DOHH2 (cell line): ENCODE results near the gene BPHL.
"Not testable (repeated sequence)": the region's sequence is repeated elsewhere in the genome, so short reads cannot be mapped to it uniquely, and the experiment has no call there.

Source experiments
- H3F3A ChIP-seq: fragments of 200-600 bp; sonication (generic), shearing (Covaris generic); 2 replicates; pipeline ENCODE4 v1.6.0; 2016; ENCODE audit warnings: antibody characterized with exemption, mild to moderate bottlenecking; ENCODE audit not compliant: control insufficient read depth, insufficient read depth
- H3K27ac ChIP-seq: fragments of 200-600 bp; sonication (generic); 2 replicates; pipeline ENCODE4 v1.5.1; 2014; ENCODE audit warnings: low read depth, mild to moderate bottlenecking, low read length, moderate library complexity
- H3K27me3 ChIP-seq: fragments of 200-600 bp; sonication (generic); 2 replicates; pipeline ENCODE4 v1.6.1; 2014; ENCODE audit warnings: mild to moderate bottlenecking, low read length, mixed read lengths; ENCODE audit not compliant: control insufficient read depth
- H3K36me3 ChIP-seq: fragments of 200-600 bp; sonication (generic); 2 replicates; pipeline ENCODE4 v1.6.1; 2014; ENCODE audit warnings: mild to moderate bottlenecking, low read length, moderate library complexity, mixed read lengths; ENCODE audit not compliant: control insufficient read depth
- H3K4me1 ChIP-seq: fragments of 200-600 bp; sonication (generic); 2 replicates; pipeline ENCODE4 v1.6.1; 2014; ENCODE audit warnings: mild to moderate bottlenecking, low read length, mixed read lengths; ENCODE audit not compliant: control insufficient read depth
- H3K4me2 ChIP-seq: fragments of 200-600 bp; sonication (generic); 2 replicates; pipeline ENCODE4 v1.6.0; 2014; ENCODE audit warnings: mild to moderate bottlenecking, low read length, moderate library complexity
- H3K4me3 ChIP-seq: fragments of 200-600 bp; sonication (generic); 2 replicates; pipeline ENCODE4 v1.5.1; 2014; ENCODE audit warnings: mild to moderate bottlenecking, low read length, mixed read lengths
- H3K79me2 ChIP-seq: fragments of 200-600 bp; sonication (generic); 2 replicates; pipeline ENCODE4 v1.6.1; 2014; ENCODE audit warnings: mild to moderate bottlenecking, low read length, mixed read lengths; ENCODE audit not compliant: control insufficient read depth
- H3K9me2 ChIP-seq: fragments of 200-600 bp; sonication (generic); replicated peaks from 2 replicates; pipeline ENCODE4 v1.6.1; 2014; ENCODE audit warnings: mild to moderate bottlenecking, low read length, mixed read lengths; ENCODE audit not compliant: control insufficient read depth
- H3K9me3 ChIP-seq: fragments of 200-600 bp; sonication (generic); 2 replicates; pipeline ENCODE4 v1.6.1; 2014; ENCODE audit warnings: antibody characterized with exemption, low read length, mixed read lengths; ENCODE audit not compliant: control insufficient read depth, insufficient read depth
- H4K20me1 ChIP-seq: fragments of 200-600 bp; sonication (generic); 2 replicates; pipeline ENCODE4 v1.6.0; 2014; ENCODE audit warnings: low read depth, mild to moderate bottlenecking, antibody characterized with exemption, low read length, moderate library complexity; ENCODE audit not compliant: control insufficient read depth, insufficient read depth
- CTCF ChIP-seq: fragments of 200-600 bp; sonication (generic); IDR thresholded peaks from one replicate; pipeline ENCODE4 v1.5.1; 2014; ENCODE audit warnings: antibody characterized with exemption, mild to moderate bottlenecking, low read depth, low read length; ENCODE audit not compliant: poor library complexity, severe bottlenecking
- EZH2phosphoT487 ChIP-seq: fragments of 200-600 bp; sonication (generic); IDR thresholded peaks from 2 replicates; pipeline ENCODE4 v1.6.1; 2017; ENCODE audit warnings: borderline replicate concordance, mild to moderate bottlenecking, antibody characterized with exemption, low read length, moderate library complexity, mixed read lengths

Gene BPHL

GRCh38 chr6:3073382-3073781 lies 45.1 kb upstream of the BPHL start:
- peaks cover 33% of the 10 kb centered on the region for H3K36me3 ChIP-seq
- H3K27ac ChIP-seq = no peak overlapping the region
- H3K27me3 ChIP-seq = no peaks in the 10 kb centered on the region
- peaks cover 72% of the 10 kb centered on the region for H3K4me1 ChIP-seq
- H3K4me2 ChIP-seq = peak overlapping the region; percentile 46; the same call in 1 of the 2 replicates
- peaks cover 21% of the 10 kb centered on the region for H3F3A ChIP-seq
- no peaks in the 10 kb centered on the region for H4K20me1 ChIP-seq
- H3K9me3 ChIP-seq = no peaks in the 10 kb centered on the region
- no peak for TF ChIP-seq EZH2phosphoT487
- no peak for TF ChIP-seq CTCF
- peaks cover 81% of the 10 kb centered on the region for H3K79me2 ChIP-seq
- H3K9me2 ChIP-seq = no peaks in the 10 kb centered on the region
- H3K4me3 ChIP-seq = no peak overlapping the region

- Histone ChIP-seq H3K4me3 (peak overlapping the region; percentile 56), H3K27me3 (no peaks in the 10 kb centered on the region), H3K4me2 (peak overlapping the region; percentile 73), H3K36me3 (peaks cover 44% of the 10 kb centered on the region), H4K20me1 (no peaks in the 10 kb centered on the region), H3K9me2 (no peaks in the 10 kb centered on the region), H3K79me2 (peaks cover 62% of the 10 kb centered on the region), H3F3A (peaks cover 19% of the 10 kb centered on the region), H3K9me3 (no peaks in the 10 kb centered on the region), H3K4me1 (peaks cover 64% of the 10 kb centered on the region), H3K27ac (peak overlapping the region; percentile 60)
- TF ChIP-seq CTCF (no peak), EZH2phosphoT487 (no peak)
Observed at GRCh38 chr6:3075772-3076113, 42.8 kb upstream of the BPHL start.

GRCh38 chr6:3076320-3076719 lies 42.2 kb upstream of the BPHL start:
- no peak overlapping the region for H3K4me3 ChIP-seq
- H3K79me2 ChIP-seq = peaks cover 57% of the 10 kb centered on the region
- H3K9me2 ChIP-seq = no peaks in the 10 kb centered on the region
- H3K4me1 ChIP-seq = peaks cover 58% of the 10 kb centered on the region
- peaks cover 13% of the 10 kb centered on the region for H3F3A ChIP-seq
- peak overlapping the region; percentile 73 for H3K4me2 ChIP-seq
- H3K27ac ChIP-seq = peak overlapping the region; percentile 60
- no peaks in the 10 kb centered on the region for H3K9me3 ChIP-seq
- no peaks in the 10 kb centered on the region for H3K27me3 ChIP-seq
- no peaks in the 10 kb centered on the region for H4K20me1 ChIP-seq
- H3K36me3 ChIP-seq = peaks cover 46% of the 10 kb centered on the region
- TF ChIP-seq EZH2phosphoT487 (no peak), CTCF (no peak)

GRCh38 chr6:3077430-3077829 lies 41.1 kb upstream of the BPHL start:
- H3K4me2 ChIP-seq = no peak overlapping the region
- no peaks in the 10 kb centered on the region for H3K27me3 ChIP-seq
- no peak overlapping the region for H3K27ac ChIP-seq
- H3K9me2 ChIP-seq = no peaks in the 10 kb centered on the region
- no peaks in the 10 kb centered on the region for H3K9me3 ChIP-seq
- peaks cover 5% of the 10 kb centered on the region; the same call in 1 of the 2 replicates for H3F3A ChIP-seq
- H4K20me1 ChIP-seq = no peaks in the 10 kb centered on the region
- H3K79me2 ChIP-seq = peaks cover 49% of the 10 kb centered on the region
- peaks cover 53% of the 10 kb centered on the region for H3K4me1 ChIP-seq
- no peak for TF ChIP-seq EZH2phosphoT487
- no peak for TF ChIP-seq CTCF
- H3K4me3 ChIP-seq = no peak overlapping the region
- H3K36me3 ChIP-seq = peaks cover 50% of the 10 kb centered on the region

- H3K4me3 ChIP-seq, H3F3A ChIP-seq, H4K20me1 ChIP-seq, H3K4me2 ChIP-seq, H3K27me3 ChIP-seq, H3K9me3 ChIP-seq, H3K9me2 ChIP-seq, H3K27ac ChIP-seq: not testable (repeated sequence)
- Histone ChIP-seq H3K36me3 (peaks cover 53% of the 10 kb centered on the region), H3K4me1 (peaks cover 45% of the 10 kb centered on the region), H3K79me2 (peaks cover 35% of the 10 kb centered on the region)
Observed at GRCh38 chr6:3078952-3079351, 39.6 kb upstream of the BPHL start.
